Measurements from ENCODE around the gene PSMB9.

GRCh38 chr6:32849126-32849525 is 4.9 kb upstream of the PSMB9 start:
- no peak for TF ChIP-seq KDM5B (IDR thresholded peaks at IDR 0.05; ENCODE audit: insufficient replicate concordance, low read depth, low read length)
- TF ChIP-seq MBD1 (CRISPR knock-in tag; IDR thresholded peaks at IDR 0.05), result no peak
- no peak for TF ChIP-seq SAFB2 (IDR thresholded peaks at IDR 0.05; ENCODE audit: borderline replicate concordance, low read depth, low read length, severe bottlenecking)
- TF ChIP-seq ZNF280B (CRISPR knock-in tag; IDR thresholded peaks at IDR 0.05), result no peak
- no peak for TF ChIP-seq ZNF24 (IDR thresholded peaks at IDR 0.05)

All from K562 (cell line).